Suprapubic skin (tissue), 4 donors: ENCODE data around the gene DSCAML1.

Source experiments
- EP300 ChIP-seq: sonication (generic); formaldehyde crosslinking; IDR thresholded peaks from one replicate; pipeline ENCODE4 v1.6.1; 2017; ENCODE audit warnings: antibody characterized with exemption
- POLR2AphosphoS5 ChIP-seq, 3 donors: sonication (generic); formaldehyde crosslinking; IDR thresholded peaks; one replicate each; pipeline ENCODE4 v1.6.1; 2017; ENCODE audit warnings: antibody characterized with exemption in 3 of 3

DNA sequence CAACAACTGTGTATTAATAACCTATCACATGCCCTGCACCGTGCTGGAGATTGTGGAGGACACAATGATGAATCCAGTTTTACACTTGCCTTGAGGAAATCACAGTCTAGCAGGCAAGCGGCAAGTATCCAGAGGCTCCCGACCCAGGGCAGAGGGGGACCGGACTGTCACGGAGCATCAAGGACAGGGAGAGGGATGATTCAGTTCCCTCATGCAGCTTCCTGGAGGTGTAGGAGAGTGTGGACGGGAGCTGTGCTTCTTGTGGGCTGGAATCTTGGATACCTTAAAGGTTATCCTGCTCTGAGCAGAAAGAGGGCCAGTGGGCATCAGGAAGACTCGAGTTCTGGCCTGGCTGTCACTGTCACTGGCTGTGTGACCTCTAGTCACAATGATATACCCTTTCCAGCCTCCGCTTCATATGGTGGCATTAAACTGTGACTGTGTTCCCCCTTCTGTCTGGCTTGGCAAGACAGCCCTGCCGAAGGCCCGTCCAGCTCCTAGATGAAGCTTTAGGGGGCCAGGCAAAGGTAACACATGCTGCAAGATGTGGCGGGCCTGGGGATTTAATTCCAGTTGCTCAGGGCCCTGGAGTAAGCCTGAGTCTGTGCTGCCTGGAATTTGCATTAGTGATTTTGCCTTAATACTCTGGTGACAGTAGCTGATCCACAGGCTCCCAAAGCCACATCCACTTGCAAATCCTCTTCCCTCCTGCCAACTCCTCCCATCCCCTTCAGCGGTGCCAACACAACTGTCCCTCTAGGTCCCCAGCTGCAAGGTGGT lies 162.8 kb downstream of the DSCAML1 start:
- no peak for TF ChIP-seq POLR2AphosphoS5 (IDR thresholded peaks at IDR 0.05)
- TF ChIP-seq EP300, result no peak
